Fibroblast of lung (primary cell): ENCODE measurements around the gene ROPN1L. TPM values are rescaled to one million over a fixed set of nuclear protein-coding genes. Genes with fewer than 3 reads are reported as not detected.

Experiments used
- DNase-seq, 2 donors: peaks; one replicate each; pipeline versions ENCODE4 v3.0.0 to v3.0.0-alpha.2; 2010; ENCODE audit warnings: low read depth in 2 of 2
- H2AFZ ChIP-seq: 2 replicates; pipeline ENCODE4 v1.5.1; 2012; ENCODE audit warnings: low read length, control low read depth, inconsistent platforms
- H3K27ac ChIP-seq: 2 replicates; pipeline ENCODE4 v1.5.1; 2011; ENCODE audit warnings: low read length, control low read depth; ENCODE audit not compliant: insufficient read depth
- H3K27me3 ChIP-seq: 2 replicates; pipeline ENCODE4 v1.5.1; 2011; ENCODE audit warnings: mild to moderate bottlenecking, low read length; ENCODE audit not compliant: control insufficient read depth, insufficient read depth
- H3K36me3 ChIP-seq: 2 replicates; pipeline ENCODE4 v1.5.1; 2011; ENCODE audit warnings: low read length; ENCODE audit not compliant: control insufficient read depth, insufficient read depth
- H3K4me1 ChIP-seq: 2 replicates; pipeline ENCODE4 v1.5.1; 2011; ENCODE audit warnings: low read length; ENCODE audit not compliant: control insufficient read depth, insufficient read depth; ENCODE audit errors: extremely low read depth
- H3K4me2 ChIP-seq: 2 replicates; pipeline ENCODE4 v1.5.1; 2011; ENCODE audit warnings: low read length, control low read depth; ENCODE audit not compliant: insufficient read depth; ENCODE audit errors: extremely low read depth
- H3K4me3 ChIP-seq, 4 experiments: fragments of 200-600 bp in 1 of 4; sonication (generic) in 1 of 4; replicated peaks in 1 of 4; 2 replicates each; pipeline ENCODE4 v1.5.1; 2011 to 2016; ENCODE audit warnings: low read length in 4 of 4, low read depth in 3 of 4, mild to moderate bottlenecking in 3 of 4, control low read depth in 2 of 4, inconsistent platforms in 1 of 4, mixed read lengths in 1 of 4; ENCODE audit not compliant: insufficient read depth in 1 of 4; ENCODE audit errors: control extremely low read depth in 1 of 4
- H3K79me2 ChIP-seq: 2 replicates; pipeline ENCODE4 v1.5.1; 2012; ENCODE audit warnings: mild to moderate bottlenecking, low read length, inconsistent platforms; ENCODE audit not compliant: control insufficient read depth, insufficient read depth
- H3K9ac ChIP-seq: 2 replicates; pipeline ENCODE4 v1.5.1; 2011; ENCODE audit warnings: mild to moderate bottlenecking, low read length, control low read depth; ENCODE audit not compliant: insufficient read depth
- H3K9me3 ChIP-seq: 2 replicates; pipeline ENCODE4 v1.5.1; 2012; ENCODE audit warnings: low read depth, low read length; ENCODE audit not compliant: control insufficient read depth, insufficient read depth
- H4K20me1 ChIP-seq: 2 replicates; pipeline ENCODE4 v1.5.1; 2011; ENCODE audit warnings: low read length; ENCODE audit not compliant: control insufficient read depth, insufficient read depth; ENCODE audit errors: extremely low read depth
- EZH2 ChIP-seq: IDR thresholded peaks from 2 replicates; pipeline ENCODE4 v1.5.1; 2012; ENCODE audit warnings: low read length, control low read depth, mild to moderate bottlenecking; ENCODE audit errors: missing control alignments
- polyA plus RNA-seq, 2 donors: library from polyadenylated mRNA; depleted of rRNA in 1 of 2; stranded (reverse) in 1 of 2; unstranded in 1 of 2; fragments of >200 nt; gene quantifications; 2 replicates each; pipeline ENCODE4 v1.2.1, GENCODE V29; 2011 to 2012; ENCODE audit warnings: missing spikeins in 1 of 2
- total RNA-seq: library from RNA; depleted of rRNA; stranded (reverse); fragments of >200 nt; gene quantifications from 2 replicates; pipeline ENCODE4 v1.2.1, GENCODE V29; 2014
- TF ChIP-seq, protein P1 (sequence below), 2 donors: IDR thresholded peaks in 1 of 2; conservative IDR thresholded peaks in 1 of 2; 1 replicate in 1 of 2; 2 replicates in 1 of 2; pipeline ENCODE4 v1.5.1; 2011 to 2012; ENCODE audit warnings: low read length in 2 of 2, control low read depth in 1 of 2, inconsistent platforms in 1 of 2, low read depth in 1 of 2, mild to moderate bottlenecking in 1 of 2

The ROPN1L gene
- total and polyA plus RNA-seq, 2 donors (not counting 1 experiment from before 2014, with no cell fraction given) = 0.17 to 0.26 TPM

DNA sequence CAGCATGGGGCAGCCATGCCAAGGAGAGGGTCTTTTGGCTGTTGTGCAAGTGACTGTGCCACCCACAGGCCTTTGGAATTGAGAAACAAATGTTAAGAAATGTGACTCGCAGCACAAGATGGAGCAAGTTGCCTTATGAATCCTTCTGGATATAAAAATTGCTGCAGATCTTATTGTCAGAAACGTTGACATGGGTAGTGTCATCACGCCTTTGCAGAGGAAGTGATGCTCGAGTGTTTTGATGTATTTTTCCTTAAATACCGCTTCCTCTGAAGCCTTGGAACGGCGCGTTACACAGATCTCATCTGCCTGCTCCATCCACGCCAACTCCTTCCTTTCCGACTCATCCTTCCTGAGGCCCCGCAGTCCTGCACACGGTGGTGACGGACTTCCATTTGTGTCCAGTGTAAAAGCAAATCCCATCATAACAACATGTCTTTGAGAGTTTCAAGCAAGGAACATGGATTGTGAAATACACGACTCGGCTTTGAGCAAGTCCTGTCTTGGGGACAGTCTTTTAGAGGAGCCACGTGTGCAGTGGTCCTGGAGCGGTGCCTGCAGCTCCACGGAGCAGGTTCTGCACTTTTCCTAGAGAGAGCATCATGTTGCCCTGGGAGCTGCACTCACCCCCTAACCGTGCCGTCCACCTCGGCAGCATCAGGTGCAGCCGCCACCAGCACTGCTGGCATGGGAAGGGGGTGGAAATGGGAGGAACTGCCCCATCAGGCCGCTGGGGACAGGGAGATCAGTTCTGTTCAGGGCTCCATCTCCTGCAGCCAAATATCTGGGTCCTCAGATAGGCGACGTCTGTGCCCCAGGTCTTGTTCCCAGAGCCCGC is 15.1 kb downstream of the ROPN1L start:
- peaks cover 15% of the 10 kb centered on the region for H3K4me1 ChIP-seq
- no peak overlapping the region for H2AFZ ChIP-seq
- H3K4me3 ChIP-seq = no peak overlapping the region
- H3K9ac ChIP-seq = no peak overlapping the region
- no peak overlapping the region for H3K27ac ChIP-seq
- no peaks in the 10 kb centered on the region for H3K79me2 ChIP-seq
- H3K9me3 ChIP-seq = no peaks in the 10 kb centered on the region
- peak; percentile 33 to 67 for DNase-seq
- H3K27me3 ChIP-seq = no peaks in the 10 kb centered on the region
- no peaks in the 10 kb centered on the region for H4K20me1 ChIP-seq
- no peak overlapping the region for H3K4me2 ChIP-seq
- H3K36me3 ChIP-seq = no peaks in the 10 kb centered on the region
- TF ChIP-seq, protein P1, sequence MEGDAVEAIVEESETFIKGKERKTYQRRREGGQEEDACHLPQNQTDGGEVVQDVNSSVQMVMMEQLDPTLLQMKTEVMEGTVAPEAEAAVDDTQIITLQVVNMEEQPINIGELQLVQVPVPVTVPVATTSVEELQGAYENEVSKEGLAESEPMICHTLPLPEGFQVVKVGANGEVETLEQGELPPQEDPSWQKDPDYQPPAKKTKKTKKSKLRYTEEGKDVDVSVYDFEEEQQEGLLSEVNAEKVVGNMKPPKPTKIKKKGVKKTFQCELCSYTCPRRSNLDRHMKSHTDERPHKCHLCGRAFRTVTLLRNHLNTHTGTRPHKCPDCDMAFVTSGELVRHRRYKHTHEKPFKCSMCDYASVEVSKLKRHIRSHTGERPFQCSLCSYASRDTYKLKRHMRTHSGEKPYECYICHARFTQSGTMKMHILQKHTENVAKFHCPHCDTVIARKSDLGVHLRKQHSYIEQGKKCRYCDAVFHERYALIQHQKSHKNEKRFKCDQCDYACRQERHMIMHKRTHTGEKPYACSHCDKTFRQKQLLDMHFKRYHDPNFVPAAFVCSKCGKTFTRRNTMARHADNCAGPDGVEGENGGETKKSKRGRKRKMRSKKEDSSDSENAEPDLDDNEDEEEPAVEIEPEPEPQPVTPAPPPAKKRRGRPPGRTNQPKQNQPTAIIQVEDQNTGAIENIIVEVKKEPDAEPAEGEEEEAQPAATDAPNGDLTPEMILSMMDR (conservative IDR thresholded peaks at IDR 0.05 in 1 of 2, IDR thresholded peaks at IDR 0.05 in 1 of 2; ENCODE audit: low read depth in 1 of 2, low read length in 2 of 2) = peak in 1 of 2 donors; percentile 1
- TF ChIP-seq EZH2 = no peak

DNA sequence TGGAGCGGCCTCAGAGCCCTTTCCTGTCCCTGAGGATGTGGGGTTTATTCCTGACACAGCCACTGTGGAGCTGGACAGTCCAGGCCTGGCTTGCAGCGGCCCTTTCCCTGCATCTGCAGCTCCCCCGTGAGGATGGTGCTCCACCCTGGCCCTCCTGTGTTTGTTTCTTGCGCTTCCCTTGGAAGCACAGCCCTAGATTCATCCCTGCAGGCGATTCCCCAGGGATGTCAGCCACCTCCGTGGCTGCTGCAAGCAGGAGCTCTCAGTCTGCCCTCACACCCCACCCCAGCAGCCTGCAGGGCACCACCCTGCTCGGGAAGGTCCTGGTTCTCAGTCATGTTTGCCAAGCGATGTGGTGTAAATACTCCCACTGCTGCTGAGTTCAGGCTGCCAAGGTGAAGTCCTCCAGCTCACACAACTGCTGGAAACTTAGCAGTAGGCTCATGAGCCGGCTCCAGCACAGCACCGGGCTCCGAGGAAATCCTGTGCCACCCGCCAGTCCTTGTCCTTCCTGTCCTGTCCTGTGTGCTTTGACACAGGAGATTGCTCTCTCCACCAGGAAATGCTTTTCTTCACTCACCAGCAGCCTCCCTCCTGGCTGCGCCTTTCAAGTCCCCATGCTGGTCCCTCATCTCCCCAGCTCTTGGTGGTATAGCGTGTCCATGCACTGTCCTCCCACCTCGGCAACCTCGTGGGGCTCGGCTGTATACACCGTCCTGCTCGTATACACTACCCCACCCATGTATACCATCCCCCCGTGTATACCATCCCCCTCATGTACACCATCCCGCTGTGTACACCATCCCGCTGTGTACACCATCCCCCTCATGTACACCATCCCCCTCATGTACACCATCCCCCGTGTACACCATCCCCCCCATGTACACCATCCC is 16.2 kb downstream of the ROPN1L start:
- no peaks in the 10 kb centered on the region for H4K20me1 ChIP-seq
- no peak overlapping the region for H3K27ac ChIP-seq
- H3K9ac ChIP-seq = no peak overlapping the region
- no peak overlapping the region for H2AFZ ChIP-seq
- H3K27me3 ChIP-seq = no peaks in the 10 kb centered on the region
- no peaks in the 10 kb centered on the region for H3K79me2 ChIP-seq
- DNase-seq = no peak
- TF ChIP-seq, protein P1 (conservative IDR thresholded peaks at IDR 0.05 in 1 of 2, IDR thresholded peaks at IDR 0.05 in 1 of 2; ENCODE audit: low read depth in 1 of 2, low read length in 2 of 2) = peak in 1 of 2 donors; percentile 16
- no peak for TF ChIP-seq EZH2
- H3K4me1 ChIP-seq = peaks cover 13% of the 10 kb centered on the region
- H3K36me3 ChIP-seq = no peaks in the 10 kb centered on the region
- H3K9me3 ChIP-seq = no peaks in the 10 kb centered on the region
- no peak overlapping the region for H3K4me2 ChIP-seq
- no peak overlapping the region for H3K4me3 ChIP-seq
